GM20431 (cell line): ENCODE measurements around the gene TTC33.

Experiments
- in situ Hi-C: fragments of 300-500 bp; cut with MseI, MboI; formaldehyde crosslinking; loops from one replicate; pipeline ENCODE4 v1.15.0; 2020; ENCODE audit warnings: low sequenced_read_pairs; ENCODE audit not compliant: unreplicated experiment

The TTC33 gene

GRCh38 chr5:40682154-40683017, 73.4 kb downstream of the TTC33 start:
- in situ Hi-C loops, result loop anchor here (10.0 to 25.0 kb wide), 2 partner anchors 728 to 1095 kb away; no protein-coding TSS in a partner anchor

- in situ Hi-C loops, result loop anchor here (10.0 to 25.0 kb wide), 2 partner anchors 727 to 1094 kb away; no protein-coding TSS in a partner anchor
These were observed 74.2 kb downstream of the TTC33 start for GRCh38 chr5:40681363-40682153.

GRCh38 chr5:40680741-40681362, 74.9 kb downstream of the TTC33 start:
- in situ Hi-C loops, result loop anchor here (10.0 to 25.0 kb wide), 2 partner anchors 726 to 1094 kb away; no protein-coding TSS in a partner anchor

- in situ Hi-C loops, result loop anchor here (10.0 to 25.0 kb wide), 2 partner anchors 725 to 1093 kb away; no protein-coding TSS in a partner anchor
These were observed 75.7 kb downstream of the TTC33 start, which contains the start of gene PTGER4 for GRCh38 chr5:40679913-40680681. PTGER4 (plus strand) TSS chr5:40679915; CDS start chr5:40680994, 1,079 bp downstream.

GRCh38 chr5:40679148-40679912, 76.4 kb downstream of the TTC33 start:
- in situ Hi-C loops, result loop anchor here (25.0 kb wide), 1 partner anchor 1092 kb away; no protein-coding TSS in a partner anchor

- in situ Hi-C loops, result loop anchor here (25.0 kb wide), 1 partner anchor 1091 kb away; no protein-coding TSS in a partner anchor
These were observed 77.2 kb downstream of the TTC33 start for GRCh38 chr5:40678460-40679147.

- in situ Hi-C loops, result loop anchor here (25.0 kb wide), 1 partner anchor 1091 kb away; no protein-coding TSS in a partner anchor
These were observed 77.7 kb downstream of the TTC33 start for GRCh38 chr5:40678026-40678425.

- in situ Hi-C loops, result loop anchor here (25.0 kb wide), 1 partner anchor 1090 kb away; no protein-coding TSS in a partner anchor
These were observed 78.3 kb downstream of the TTC33 start for GRCh38 chr5:40677456-40677855.

- in situ Hi-C loops, result loop anchor here (25.0 kb wide), 1 partner anchor 1089 kb away; no protein-coding TSS in a partner anchor
These were observed 79.0 kb downstream of the TTC33 start for GRCh38 chr5:40676613-40677343.

- in situ Hi-C loops, result loop anchor here (25.0 kb wide), 1 partner anchor 1088 kb away; no protein-coding TSS in a partner anchor
These were observed 80.2 kb downstream of the TTC33 start for GRCh38 chr5:40675396-40676133.

- in situ Hi-C loops, result loop anchor here (25.0 kb wide), 1 partner anchor 1087 kb away; no protein-coding TSS in a partner anchor
These were observed 81.0 kb downstream of the TTC33 start for GRCh38 chr5:40674661-40675235.

GRCh38 chr5:40672425-40672824, 83.3 kb downstream of the TTC33 start:
- in situ Hi-C loops, result no loop called here

- in situ Hi-C loops, result no loop called here
These were observed 86.0 kb downstream of the TTC33 start for GRCh38 chr5:40669606-40670390.

- in situ Hi-C loops, result no loop called here
These were observed 88.5 kb downstream of the TTC33 start for GRCh38 chr5:40667161-40667663.

GRCh38 chr5:40666657-40667056, 89.1 kb downstream of the TTC33 start:
- in situ Hi-C loops, result no loop called here
